ENCODE results near the gene TENM3. TPM values are rescaled to one million over a fixed set of nuclear protein-coding genes. Genes with fewer than 3 reads are reported as not detected.

Gene TENM3
- total RNA-seq, 2 donors from 2014 or later: 21.4 to 52.3 TPM

DNA sequence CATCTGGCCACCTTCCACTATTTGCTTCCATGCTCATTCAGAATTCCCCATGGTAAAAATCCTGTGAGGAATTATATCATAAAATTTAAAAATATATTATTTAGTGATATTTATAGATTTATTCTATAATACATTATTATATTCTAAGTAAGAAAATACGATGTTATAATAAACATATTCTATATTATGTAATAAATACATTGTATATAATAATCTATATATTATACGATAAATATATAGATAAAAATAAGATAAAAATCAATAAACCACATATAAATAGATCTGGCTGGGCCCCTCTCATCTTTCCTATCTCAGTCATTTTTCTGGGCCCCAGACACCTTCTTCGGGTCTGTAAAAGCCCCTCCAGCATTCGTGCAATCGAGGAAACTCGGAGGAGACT, 605.5 kb downstream of the TENM3 start:
- Histone ChIP-seq H3K4me3 (no peak overlapping the region), H3K27me3 (replicated peaks; ENCODE audit: insufficient read depth) (no peaks in the 10 kb centered on the region), H3K36me3 (no peaks in the 10 kb centered on the region), H3K27ac (no peak overlapping the region), H3K4me1 (replicated peaks) (no peaks in the 10 kb centered on the region), H3K9me3 (no peaks in the 10 kb centered on the region)
- no peak for DNase-seq (ENCODE audit: low spot score)
- 90% methylated on average over 6 of the region's 6 CpGs for WGBS
- intact Hi-C loops (cut with DNase I): no loop called here
- TF ChIP-seq POLR2A (IDR thresholded peaks at IDR 0.05): no peak
- TF ChIP-seq, protein P1, sequence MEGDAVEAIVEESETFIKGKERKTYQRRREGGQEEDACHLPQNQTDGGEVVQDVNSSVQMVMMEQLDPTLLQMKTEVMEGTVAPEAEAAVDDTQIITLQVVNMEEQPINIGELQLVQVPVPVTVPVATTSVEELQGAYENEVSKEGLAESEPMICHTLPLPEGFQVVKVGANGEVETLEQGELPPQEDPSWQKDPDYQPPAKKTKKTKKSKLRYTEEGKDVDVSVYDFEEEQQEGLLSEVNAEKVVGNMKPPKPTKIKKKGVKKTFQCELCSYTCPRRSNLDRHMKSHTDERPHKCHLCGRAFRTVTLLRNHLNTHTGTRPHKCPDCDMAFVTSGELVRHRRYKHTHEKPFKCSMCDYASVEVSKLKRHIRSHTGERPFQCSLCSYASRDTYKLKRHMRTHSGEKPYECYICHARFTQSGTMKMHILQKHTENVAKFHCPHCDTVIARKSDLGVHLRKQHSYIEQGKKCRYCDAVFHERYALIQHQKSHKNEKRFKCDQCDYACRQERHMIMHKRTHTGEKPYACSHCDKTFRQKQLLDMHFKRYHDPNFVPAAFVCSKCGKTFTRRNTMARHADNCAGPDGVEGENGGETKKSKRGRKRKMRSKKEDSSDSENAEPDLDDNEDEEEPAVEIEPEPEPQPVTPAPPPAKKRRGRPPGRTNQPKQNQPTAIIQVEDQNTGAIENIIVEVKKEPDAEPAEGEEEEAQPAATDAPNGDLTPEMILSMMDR (IDR thresholded peaks at IDR 0.05): no peak
- no peak for TF ChIP-seq POLR2AphosphoS5 (IDR thresholded peaks at IDR 0.05)

Small RNAs within 50 kb of the gene (small RNA-seq; reads per million reads assigned to genes)
- gene RN7SKP67 (0 reads per million in 2 donors), gene RNU2-34P (0 reads per million in 2 donors)
